Measurements from ENCODE around the gene SIGLEC15. TPM values are rescaled to one million over a fixed set of nuclear protein-coding genes. Genes with fewer than 3 reads are reported as not detected.

SIGLEC15 gene
- total RNA-seq, 1 experiment from 2014 or later, result not detected

DNA sequence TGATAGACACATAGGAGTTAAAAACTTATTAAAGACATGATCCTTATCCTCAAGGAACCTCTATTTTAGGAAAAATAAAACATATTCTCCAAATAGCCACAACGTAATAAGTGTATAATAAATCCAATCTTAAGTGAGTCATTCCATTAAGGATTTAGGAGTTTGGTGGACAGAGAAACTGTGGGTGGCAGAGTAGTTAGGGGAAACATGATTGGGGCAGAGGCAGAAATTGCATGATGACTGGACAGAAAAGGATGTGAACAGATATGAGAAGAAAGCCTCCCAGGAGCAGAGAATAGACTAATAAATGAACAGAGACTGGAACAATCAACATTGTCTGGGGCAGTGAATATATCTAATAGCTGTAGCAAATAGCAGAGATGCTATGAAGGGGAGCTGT, 48.1 kb upstream of the SIGLEC15 start:
- POLR2A ChIA-PET, result no interaction called here
- no peak overlapping the region for H3K27ac ChIP-seq (ENCODE audit: low read depth, low read length)
- no peak overlapping the region for H3K4me3 ChIP-seq (replicated peaks in 1 of 2; ENCODE audit: low read depth in 1 of 2, low read length in 2 of 2)
- H3K9me2 ChIP-seq (ENCODE audit: insufficient read depth), result no peaks in the 10 kb centered on the region; the same call in 1 of the 2 replicates
- CTCF ChIA-PET, result no interaction called here
- H2AFZ ChIP-seq (ENCODE audit: low read depth, low read length, poor library complexity, severe bottlenecking), result no peak overlapping the region
- H3K9me3 ChIP-seq (ENCODE audit: control insufficient read depth in 1 of 2, insufficient read depth in 1 of 2, low read depth in 1 of 2, low read length in 2 of 2), result no peaks in the 10 kb centered on the region
- no peaks in the 10 kb centered on the region for H3K27me3 ChIP-seq (ENCODE audit: insufficient read depth, low read length)
- intact Hi-C loops (cut with micrococcal nuclease), result no loop called here
- 0 out of 4 replicates have a peak, but pooled peaks cover 0 to 5% of the 10 kb centered on the region in 2 experiments for H3K4me1 ChIP-seq (ENCODE audit: control insufficient read depth in 1 of 2, insufficient read depth in 2 of 2, low read length in 2 of 2)
- TF ChIP-seq, protein P1, sequence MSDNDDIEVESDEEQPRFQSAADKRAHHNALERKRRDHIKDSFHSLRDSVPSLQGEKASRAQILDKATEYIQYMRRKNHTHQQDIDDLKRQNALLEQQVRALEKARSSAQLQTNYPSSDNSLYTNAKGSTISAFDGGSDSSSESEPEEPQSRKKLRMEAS (IDR thresholded peaks at IDR 0.05), result no peak
- TF ChIP-seq EZH2 (IDR thresholded peaks at IDR 0.05), result no peak
- TF ChIP-seq SP1 (IDR thresholded peaks at IDR 0.05; ENCODE audit: low read depth), result no peak
- no peak for TF ChIP-seq POLR2AphosphoS5 (IDR thresholded peaks at IDR 0.05; ENCODE audit: low read depth, low read length)
- TF ChIP-seq, protein P2, sequence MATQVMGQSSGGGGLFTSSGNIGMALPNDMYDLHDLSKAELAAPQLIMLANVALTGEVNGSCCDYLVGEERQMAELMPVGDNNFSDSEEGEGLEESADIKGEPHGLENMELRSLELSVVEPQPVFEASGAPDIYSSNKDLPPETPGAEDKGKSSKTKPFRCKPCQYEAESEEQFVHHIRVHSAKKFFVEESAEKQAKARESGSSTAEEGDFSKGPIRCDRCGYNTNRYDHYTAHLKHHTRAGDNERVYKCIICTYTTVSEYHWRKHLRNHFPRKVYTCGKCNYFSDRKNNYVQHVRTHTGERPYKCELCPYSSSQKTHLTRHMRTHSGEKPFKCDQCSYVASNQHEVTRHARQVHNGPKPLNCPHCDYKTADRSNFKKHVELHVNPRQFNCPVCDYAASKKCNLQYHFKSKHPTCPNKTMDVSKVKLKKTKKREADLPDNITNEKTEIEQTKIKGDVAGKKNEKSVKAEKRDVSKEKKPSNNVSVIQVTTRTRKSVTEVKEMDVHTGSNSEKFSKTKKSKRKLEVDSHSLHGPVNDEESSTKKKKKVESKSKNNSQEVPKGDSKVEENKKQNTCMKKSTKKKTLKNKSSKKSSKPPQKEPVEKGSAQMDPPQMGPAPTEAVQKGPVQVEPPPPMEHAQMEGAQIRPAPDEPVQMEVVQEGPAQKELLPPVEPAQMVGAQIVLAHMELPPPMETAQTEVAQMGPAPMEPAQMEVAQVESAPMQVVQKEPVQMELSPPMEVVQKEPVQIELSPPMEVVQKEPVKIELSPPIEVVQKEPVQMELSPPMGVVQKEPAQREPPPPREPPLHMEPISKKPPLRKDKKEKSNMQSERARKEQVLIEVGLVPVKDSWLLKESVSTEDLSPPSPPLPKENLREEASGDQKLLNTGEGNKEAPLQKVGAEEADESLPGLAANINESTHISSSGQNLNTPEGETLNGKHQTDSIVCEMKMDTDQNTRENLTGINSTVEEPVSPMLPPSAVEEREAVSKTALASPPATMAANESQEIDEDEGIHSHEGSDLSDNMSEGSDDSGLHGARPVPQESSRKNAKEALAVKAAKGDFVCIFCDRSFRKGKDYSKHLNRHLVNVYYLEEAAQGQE (IDR thresholded peaks at IDR 0.05; ENCODE audit: low read depth), result no peak
- no peak for TF ChIP-seq CBX3 (IDR thresholded peaks at IDR 0.05; ENCODE audit: low read depth)
- TF ChIP-seq, protein P3, sequence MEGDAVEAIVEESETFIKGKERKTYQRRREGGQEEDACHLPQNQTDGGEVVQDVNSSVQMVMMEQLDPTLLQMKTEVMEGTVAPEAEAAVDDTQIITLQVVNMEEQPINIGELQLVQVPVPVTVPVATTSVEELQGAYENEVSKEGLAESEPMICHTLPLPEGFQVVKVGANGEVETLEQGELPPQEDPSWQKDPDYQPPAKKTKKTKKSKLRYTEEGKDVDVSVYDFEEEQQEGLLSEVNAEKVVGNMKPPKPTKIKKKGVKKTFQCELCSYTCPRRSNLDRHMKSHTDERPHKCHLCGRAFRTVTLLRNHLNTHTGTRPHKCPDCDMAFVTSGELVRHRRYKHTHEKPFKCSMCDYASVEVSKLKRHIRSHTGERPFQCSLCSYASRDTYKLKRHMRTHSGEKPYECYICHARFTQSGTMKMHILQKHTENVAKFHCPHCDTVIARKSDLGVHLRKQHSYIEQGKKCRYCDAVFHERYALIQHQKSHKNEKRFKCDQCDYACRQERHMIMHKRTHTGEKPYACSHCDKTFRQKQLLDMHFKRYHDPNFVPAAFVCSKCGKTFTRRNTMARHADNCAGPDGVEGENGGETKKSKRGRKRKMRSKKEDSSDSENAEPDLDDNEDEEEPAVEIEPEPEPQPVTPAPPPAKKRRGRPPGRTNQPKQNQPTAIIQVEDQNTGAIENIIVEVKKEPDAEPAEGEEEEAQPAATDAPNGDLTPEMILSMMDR (IDR thresholded peaks at IDR 0.05 in 2 of 3, conservative IDR thresholded peaks at IDR 0.05 in 1 of 3; ENCODE audit: borderline replicate concordance in 1 of 3, insufficient read depth in 1 of 3, low read depth in 2 of 3, low read length in 2 of 3), result no peak
- no peak for TF ChIP-seq TCF7L2 (IDR thresholded peaks at IDR 0.05; ENCODE audit: borderline replicate concordance, extremely low read depth, insufficient read depth, insufficient read length)
- no peak for TF ChIP-seq SIN3A (IDR thresholded peaks at IDR 0.05; ENCODE audit: low read depth)
- TF ChIP-seq CEBPB (IDR thresholded peaks at IDR 0.05; ENCODE audit: low read depth), result no peak
- TF ChIP-seq, protein P4, sequence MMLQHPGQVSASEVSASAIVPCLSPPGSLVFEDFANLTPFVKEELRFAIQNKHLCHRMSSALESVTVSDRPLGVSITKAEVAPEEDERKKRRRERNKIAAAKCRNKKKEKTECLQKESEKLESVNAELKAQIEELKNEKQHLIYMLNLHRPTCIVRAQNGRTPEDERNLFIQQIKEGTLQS (IDR thresholded peaks at IDR 0.05), result no peak
- TF ChIP-seq SRF (IDR thresholded peaks at IDR 0.05; ENCODE audit: low read depth), result no peak
- TF ChIP-seq, protein P5, sequence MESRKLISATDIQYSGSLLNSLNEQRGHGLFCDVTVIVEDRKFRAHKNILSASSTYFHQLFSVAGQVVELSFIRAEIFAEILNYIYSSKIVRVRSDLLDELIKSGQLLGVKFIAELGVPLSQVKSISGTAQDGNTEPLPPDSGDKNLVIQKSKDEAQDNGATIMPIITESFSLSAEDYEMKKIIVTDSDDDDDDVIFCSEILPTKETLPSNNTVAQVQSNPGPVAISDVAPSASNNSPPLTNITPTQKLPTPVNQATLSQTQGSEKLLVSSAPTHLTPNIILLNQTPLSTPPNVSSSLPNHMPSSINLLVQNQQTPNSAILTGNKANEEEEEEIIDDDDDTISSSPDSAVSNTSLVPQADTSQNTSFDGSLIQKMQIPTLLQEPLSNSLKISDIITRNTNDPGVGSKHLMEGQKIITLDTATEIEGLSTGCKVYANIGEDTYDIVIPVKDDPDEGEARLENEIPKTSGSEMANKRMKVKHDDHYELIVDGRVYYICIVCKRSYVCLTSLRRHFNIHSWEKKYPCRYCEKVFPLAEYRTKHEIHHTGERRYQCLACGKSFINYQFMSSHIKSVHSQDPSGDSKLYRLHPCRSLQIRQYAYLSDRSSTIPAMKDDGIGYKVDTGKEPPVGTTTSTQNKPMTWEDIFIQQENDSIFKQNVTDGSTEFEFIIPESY (IDR thresholded peaks at IDR 0.05; ENCODE audit: extremely low read depth, insufficient replicate concordance, low read length), result no peak
- TF ChIP-seq POLR2A (IDR thresholded peaks at IDR 0.05; ENCODE audit: borderline replicate concordance, extremely low read depth, insufficient read depth, insufficient read length), result no peak
- TF ChIP-seq EZH2phosphoT487 (IDR thresholded peaks at IDR 0.05; ENCODE audit: borderline replicate concordance), result no peak
- TF ChIP-seq RAD21 (IDR thresholded peaks at IDR 0.05; ENCODE audit: low read depth), result no peak
- H3K36me3 ChIP-seq (ENCODE audit: control insufficient read depth in 1 of 2, insufficient read depth in 2 of 2, low read length in 2 of 2), result no peaks in the 10 kb centered on the region
- H3K9ac ChIP-seq (ENCODE audit: low read length), result no peak overlapping the region
- BruUV-seq (replicated peaks), result no TSS peak
- ATAC-seq, result no peak
- RAD21 ChIA-PET (ENCODE audit: low non-redundant PET in 1 of 2, low total read pairs in 2 of 2, uncharacterized antibody in 2 of 2, unreplicated experiment in 2 of 2), result no interaction called here
- H4K20me1 ChIP-seq (ENCODE audit: insufficient read depth), result no peaks in the 10 kb centered on the region
- no peak overlapping the region for H3K4me2 ChIP-seq (ENCODE audit: low read length)
- DNase-seq (ENCODE audit: low read depth, low spot score), result no peak
- no peaks in the 10 kb centered on the region for H3K79me2 ChIP-seq (ENCODE audit: insufficient read depth, low read length)
